Choroid plexus epithelial cell (primary cell): ENCODE data around the gene LHFPL2.

ENCODE experiments used
- DNase-seq: peaks from one replicate; pipeline ENCODE4 v3.0.0-alpha.2; 2010; ENCODE audit warnings: low read depth
- H3K4me3 ChIP-seq: 2 replicates; pipeline ENCODE4 v1.5.1; 2011; ENCODE audit warnings: low read depth, mild to moderate bottlenecking, control low read depth, low read length, moderate library complexity
- CTCF ChIP-seq: conservative IDR thresholded peaks from 2 replicates; pipeline ENCODE4 v1.5.1; 2011; ENCODE audit warnings: low read depth, mild to moderate bottlenecking, control low read depth, inconsistent platforms, low read length, moderate library complexity

Gene LHFPL2

GRCh38 chr5:78640662-78641474, 7.7 kb downstream of the LHFPL2 start:
- no peak overlapping the region for H3K4me3 ChIP-seq
- no peak for DNase-seq
- TF ChIP-seq CTCF = no peak

- no peak overlapping the region for H3K4me3 ChIP-seq
- DNase-seq = no peak
- no peak for TF ChIP-seq CTCF
Observed at GRCh38 chr5:78639791-78640190, 8.8 kb downstream of the LHFPL2 start.

- no peak for TF ChIP-seq CTCF
- no peak overlapping the region for H3K4me3 ChIP-seq
- no peak for DNase-seq
Observed at GRCh38 chr5:78638973-78639669, 9.5 kb downstream of the LHFPL2 start.

GRCh38 chr5:78638423-78638822, 10.1 kb downstream of the LHFPL2 start:
- H3K4me3 ChIP-seq = no peak overlapping the region
- no peak for TF ChIP-seq CTCF
- DNase-seq = peak; percentile 80

- TF ChIP-seq CTCF = no peak
- no peak overlapping the region for H3K4me3 ChIP-seq
- DNase-seq = no peak
Observed at GRCh38 chr5:78637468-78637867, 11.1 kb downstream of the LHFPL2 start.

GRCh38 chr5:78636682-78637081, 11.9 kb downstream of the LHFPL2 start:
- no peak for DNase-seq
- H3K4me3 ChIP-seq = no peak overlapping the region
- no peak for TF ChIP-seq CTCF

GRCh38 chr5:78634634-78635033, 13.9 kb downstream of the LHFPL2 start:
- peak; percentile 38 for TF ChIP-seq CTCF

More at GRCh38 chr5:78634634-78635033, 13.9 kb downstream of the LHFPL2 start:
- no peak overlapping the region for H3K4me3 ChIP-seq
- no peak for DNase-seq
